ENCODE results near the gene ARHGAP29. TPM values are rescaled to one million over a fixed set of nuclear protein-coding genes. Genes with fewer than 3 reads are reported as not detected.

ARHGAP29 gene
- total and polyA plus RNA-seq, 2 of the 8 experiments (the other 6 are each of a cell fraction or from before 2014, with no cell fraction given): 0.57 to 3.2 TPM

DNA sequence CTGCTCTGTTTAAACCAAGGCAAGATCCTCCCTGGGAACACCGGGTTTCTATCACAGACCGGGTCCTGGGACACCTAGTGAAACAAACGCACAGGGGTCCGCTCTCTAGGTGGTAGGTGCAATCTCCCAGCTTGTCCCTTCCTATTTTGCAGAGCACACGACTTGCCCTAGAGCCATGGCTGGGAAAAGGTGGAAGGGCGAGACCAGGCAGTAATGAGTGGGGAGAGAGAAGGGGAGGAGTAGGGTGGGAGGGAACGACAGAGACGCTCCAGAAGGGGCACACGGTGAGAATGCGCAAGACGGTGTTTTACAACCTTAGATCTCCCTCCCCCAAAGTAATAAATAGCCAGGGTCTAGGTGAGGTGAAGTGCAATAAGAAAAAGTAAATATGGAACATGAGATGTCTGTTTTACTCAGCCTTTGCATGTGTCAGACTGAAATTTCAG is 9.3 kb upstream of the ARHGAP29 start:
- peak overlapping the region; percentile 77; the same call in 1 of the 2 replicates for H2AFZ ChIP-seq (ENCODE audit: low read length)
- FAIRE-seq (no peak), DNase-seq (ENCODE audit: low read depth in 1 of 2, low spot score in 2 of 2) (no peak)
- no peak overlapping the region for H4K8ac ChIP-seq (ENCODE audit: extremely low read depth, insufficient read depth, low read length)
- no peak overlapping the region for H3K27ac ChIP-seq (ENCODE audit: low read depth, low read length)
- no peak overlapping the region for H2BK20ac ChIP-seq (ENCODE audit: low read length)
- H3K56ac ChIP-seq (replicated peaks; ENCODE audit: insufficient read length, low read depth, low read length): no peak overlapping the region
- H4K5ac ChIP-seq (ENCODE audit: insufficient read length, low read depth, low read length): no peak overlapping the region
- H4K91ac ChIP-seq (replicated peaks; ENCODE audit: insufficient read length, low read length): no peak overlapping the region
- no peaks in the 10 kb centered on the region for H3K79me2 ChIP-seq (ENCODE audit: control insufficient read depth in 1 of 2, insufficient read depth in 2 of 2, low read length in 2 of 2)
- H2BK15ac ChIP-seq (ENCODE audit: low read length): no peak overlapping the region
- H3K23me2 ChIP-seq (ENCODE audit: low read depth, low read length): peaks cover 10% of the 10 kb centered on the region; the same call in 1 of the 2 replicates
- no peaks in the 10 kb centered on the region for H3K36me3 ChIP-seq (ENCODE audit: control insufficient read depth in 2 of 4, insufficient read depth in 4 of 4, low read length in 3 of 4)
- peak overlapping the region; percentile 72 to 86 for H3K4me2 ChIP-seq (ENCODE audit: insufficient read depth in 1 of 2, low read depth in 2 of 2, low read length in 2 of 2)
- H3K27me3 ChIP-seq (replicated peaks in 1 of 4; ENCODE audit: control insufficient read depth in 3 of 4, extremely low read depth in 1 of 4, insufficient read depth in 3 of 4, low read length in 3 of 4): peaks cover 20 to 58% (median 47%) of the 10 kb centered on the region in 4 experiments
- H4K20me1 ChIP-seq (replicated peaks in 1 of 2; ENCODE audit: control insufficient read depth in 1 of 2, insufficient read depth in 2 of 2, low read length in 2 of 2): peaks cover 0 to 1% of the 10 kb centered on the region in 2 experiments
- no peak overlapping the region for H2BK12ac ChIP-seq (ENCODE audit: low read depth, low read length)
- CTCF ChIA-PET (ENCODE audit: partially characterized antibody): interaction anchor here (0.8 to 3.8 kb wide), 5 partner anchors 42 to 221 kb away, joined by 3 to 20 read pairs (median 5); no protein-coding TSS in a partner anchor
- 7% methylated on average over 8 of the region's 11 CpGs; no CpG with 5 or more reads in 1 of the 2 experiments for WGBS, 2 experiments (ENCODE audit: extremely low coverage in 1 of 2, insufficient coverage in 1 of 2, insufficient read length in 1 of 2, insufficient replicate concordance in 2 of 2, low coverage in 1 of 2, low lambda C conversion rate in 2 of 2, missing lambda C conversion rate in 1 of 2)
- no peak overlapping the region for H2AK5ac ChIP-seq (ENCODE audit: low read depth, low read length)
- H3K9me3 ChIP-seq (ENCODE audit: insufficient read depth in 2 of 2, low read depth in 1 of 2, low read length in 1 of 2): no peaks in the 10 kb centered on the region
- no peak overlapping the region for H3K23ac ChIP-seq (ENCODE audit: insufficient read length)
- peaks cover 0 to 5% (median 3%) of the 10 kb centered on the region in 4 experiments; a peak in 4 of 7 replicates for H3K4me1 ChIP-seq (replicated peaks in 1 of 4; ENCODE audit: control insufficient read depth in 3 of 4, insufficient read depth in 4 of 4, low read length in 3 of 4)
- no peak overlapping the region for H2BK120ac ChIP-seq (replicated peaks; ENCODE audit: low read depth, low read length)
- no peak overlapping the region for H3K4ac ChIP-seq (replicated peaks; ENCODE audit: insufficient read length, low read depth, low read length)
- no peak overlapping the region for H3K14ac ChIP-seq (ENCODE audit: insufficient read length)
- no peak for TF ChIP-seq EP300 (IDR thresholded peaks at IDR 0.05; ENCODE audit: borderline replicate concordance in 1 of 2, low read depth in 2 of 2, low read length in 2 of 2)
- peak; percentile 61 for TF ChIP-seq EZH2 (IDR thresholded peaks at IDR 0.05; ENCODE audit: low read depth, low read length, severe bottlenecking)
- no peak for TF ChIP-seq KDM1A (IDR thresholded peaks at IDR 0.05; ENCODE audit: borderline replicate concordance, low read length)
- no peak for TF ChIP-seq POU5F1 (IDR thresholded peaks at IDR 0.05; ENCODE audit: low read depth, low read length)
- TF ChIP-seq SUZ12 (IDR thresholded peaks at IDR 0.05; ENCODE audit: low read length): peak; percentile 79; the same call in 1 of the 2 replicates
- TF ChIP-seq BACH1 (IDR thresholded peaks at IDR 0.05; ENCODE audit: low read length): no peak
- TF ChIP-seq CBX5 (IDR thresholded peaks at IDR 0.05; ENCODE audit: low read depth, low read length): no peak
- H3K79me1 ChIP-seq (ENCODE audit: low read depth, low read length): no peaks in the 10 kb centered on the region
- H2BK5ac ChIP-seq (ENCODE audit: low read depth, low read length): no peak overlapping the region
- POLR2A ChIA-PET (ENCODE audit: partially characterized antibody): interaction anchor here (2.1 kb wide), 1 partner anchor 10 kb away, joined by 11 read pairs; the partner anchor contains the start of gene ARHGAP29
- H3K18ac ChIP-seq (ENCODE audit: extremely low read depth, low read length): no peak overlapping the region
- H3K9ac ChIP-seq (replicated peaks in 1 of 4; ENCODE audit: extremely low read depth in 1 of 4, low read depth in 3 of 4, low read length in 3 of 4): no peak overlapping the region; a peak in 2 of 7 replicates
- peak overlapping the region; percentile 68 to 79 (median 70) for H3K4me3 ChIP-seq (ENCODE audit: extremely low read depth in 1 of 4, insufficient read depth in 2 of 4, low read depth in 3 of 4, low read length in 4 of 4)
